ENCODE measurements around the gene BMAL1. TPM values are rescaled to one million over a fixed set of nuclear protein-coding genes. Genes with fewer than 3 reads are reported as not detected.

The BMAL1 gene
- total RNA-seq, 1 donor from 2014 or later: 8.6 TPM

- Mint-ChIP-seq H3K4me1 (ENCODE audit: low read depth, unreplicated experiment) (no peaks in the 10 kb centered on the region), H3K27ac (ENCODE audit: unreplicated experiment) (no peak overlapping the region), H3K9me3 (ENCODE audit: unreplicated experiment) (peaks cover 5% of the 10 kb centered on the region), H3K4me3 (ENCODE audit: unreplicated experiment) (no peak overlapping the region), H3K27me3 (ENCODE audit: unreplicated experiment) (no peaks in the 10 kb centered on the region), H3K36me3 (ENCODE audit: unreplicated experiment) (no peaks in the 10 kb centered on the region)
- TF ChIP-seq CTCF (IDR thresholded peaks at IDR 0.05; ENCODE audit: partially characterized antibody, unreplicated experiment): no peak
- no peak for DNase-seq
Measured at GRCh38 chr11:13376402-13376801, 98.8 kb downstream of the BMAL1 start.

- H3K4me3 Mint-ChIP-seq (ENCODE audit: unreplicated experiment): no peak overlapping the region
- no peaks in the 10 kb centered on the region for H3K27me3 Mint-ChIP-seq (ENCODE audit: unreplicated experiment)
- no peak overlapping the region for H3K27ac Mint-ChIP-seq (ENCODE audit: unreplicated experiment)
- TF ChIP-seq CTCF (IDR thresholded peaks at IDR 0.05; ENCODE audit: partially characterized antibody, unreplicated experiment): no peak
- H3K4me1 Mint-ChIP-seq (ENCODE audit: low read depth, unreplicated experiment): no peaks in the 10 kb centered on the region
- DNase-seq: no peak
- no peaks in the 10 kb centered on the region for H3K36me3 Mint-ChIP-seq (ENCODE audit: unreplicated experiment)
- H3K9me3 Mint-ChIP-seq (ENCODE audit: unreplicated experiment): peaks cover 5% of the 10 kb centered on the region
Measured at GRCh38 chr11:13376838-13377237, 99.2 kb downstream of the BMAL1 start.

GRCh38 chr11:13378316-13378715 lies 100.7 kb downstream of the BMAL1 start:
- Mint-ChIP-seq H3K9me3 (ENCODE audit: unreplicated experiment) (peaks cover 5% of the 10 kb centered on the region), H3K4me3 (ENCODE audit: unreplicated experiment) (no peak overlapping the region), H3K4me1 (ENCODE audit: low read depth, unreplicated experiment) (no peaks in the 10 kb centered on the region), H3K36me3 (ENCODE audit: unreplicated experiment) (no peaks in the 10 kb centered on the region), H3K27me3 (ENCODE audit: unreplicated experiment) (no peaks in the 10 kb centered on the region), H3K27ac (ENCODE audit: unreplicated experiment) (no peak overlapping the region)
- DNase-seq: no peak
- TF ChIP-seq CTCF (IDR thresholded peaks at IDR 0.05; ENCODE audit: partially characterized antibody, unreplicated experiment): no peak

- no peak for TF ChIP-seq CTCF (IDR thresholded peaks at IDR 0.05; ENCODE audit: partially characterized antibody, unreplicated experiment)
- no peaks in the 10 kb centered on the region for H3K4me1 Mint-ChIP-seq (ENCODE audit: low read depth, unreplicated experiment)
- no peak for DNase-seq
Measured at GRCh38 chr11:13380731-13381130, 103.1 kb downstream of the BMAL1 start.

DNA sequence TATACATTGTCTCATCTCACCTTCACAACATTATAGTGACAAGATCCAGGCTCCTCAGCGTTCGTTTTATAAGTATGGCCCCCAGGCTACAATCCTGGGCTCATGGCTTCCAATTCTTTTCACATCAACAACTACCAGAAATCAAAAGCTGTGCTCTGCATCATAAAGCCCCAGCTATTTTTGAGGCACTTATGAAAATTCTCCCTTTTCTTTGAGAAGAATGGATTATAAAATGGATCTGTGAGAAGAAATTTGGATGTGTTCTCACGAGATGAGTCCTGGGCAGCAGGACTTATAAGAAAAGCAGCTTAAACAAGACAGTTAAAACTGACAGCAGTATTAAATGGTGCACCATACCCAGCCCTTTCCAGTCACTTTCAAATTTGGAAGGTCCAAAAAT lies 105.2 kb downstream of the BMAL1 start:
- H3K27ac Mint-ChIP-seq (ENCODE audit: unreplicated experiment): no peak overlapping the region
- TF ChIP-seq CTCF (IDR thresholded peaks at IDR 0.05; ENCODE audit: partially characterized antibody, unreplicated experiment): no peak
- H3K4me1 Mint-ChIP-seq (ENCODE audit: low read depth, unreplicated experiment): no peaks in the 10 kb centered on the region
- no peaks in the 10 kb centered on the region for H3K9me3 Mint-ChIP-seq (ENCODE audit: unreplicated experiment)
- no peaks in the 10 kb centered on the region for H3K36me3 Mint-ChIP-seq (ENCODE audit: unreplicated experiment)
- no peak overlapping the region for H3K4me3 Mint-ChIP-seq (ENCODE audit: unreplicated experiment)
- H3K27me3 Mint-ChIP-seq (ENCODE audit: unreplicated experiment): peaks cover 4% of the 10 kb centered on the region
- DNase-seq: no peak

More at GRCh38 chr11:13380731-13381130, 103.1 kb downstream of the BMAL1 start:
- Mint-ChIP-seq H3K4me3 (ENCODE audit: unreplicated experiment) (no peak overlapping the region), H3K9me3 (ENCODE audit: unreplicated experiment) (peaks cover 5% of the 10 kb centered on the region), H3K27me3 (ENCODE audit: unreplicated experiment) (peaks cover 4% of the 10 kb centered on the region), H3K36me3 (ENCODE audit: unreplicated experiment) (no peaks in the 10 kb centered on the region), H3K27ac (ENCODE audit: unreplicated experiment) (no peak overlapping the region)
